ENCODE data around the gene KRTAP10-8. TPM values are rescaled to one million over a fixed set of nuclear protein-coding genes. Genes with fewer than 3 reads are reported as not detected.

The KRTAP10-8 gene
- total RNA-seq, 1 donor from 2014 or later = not detected

DNA sequence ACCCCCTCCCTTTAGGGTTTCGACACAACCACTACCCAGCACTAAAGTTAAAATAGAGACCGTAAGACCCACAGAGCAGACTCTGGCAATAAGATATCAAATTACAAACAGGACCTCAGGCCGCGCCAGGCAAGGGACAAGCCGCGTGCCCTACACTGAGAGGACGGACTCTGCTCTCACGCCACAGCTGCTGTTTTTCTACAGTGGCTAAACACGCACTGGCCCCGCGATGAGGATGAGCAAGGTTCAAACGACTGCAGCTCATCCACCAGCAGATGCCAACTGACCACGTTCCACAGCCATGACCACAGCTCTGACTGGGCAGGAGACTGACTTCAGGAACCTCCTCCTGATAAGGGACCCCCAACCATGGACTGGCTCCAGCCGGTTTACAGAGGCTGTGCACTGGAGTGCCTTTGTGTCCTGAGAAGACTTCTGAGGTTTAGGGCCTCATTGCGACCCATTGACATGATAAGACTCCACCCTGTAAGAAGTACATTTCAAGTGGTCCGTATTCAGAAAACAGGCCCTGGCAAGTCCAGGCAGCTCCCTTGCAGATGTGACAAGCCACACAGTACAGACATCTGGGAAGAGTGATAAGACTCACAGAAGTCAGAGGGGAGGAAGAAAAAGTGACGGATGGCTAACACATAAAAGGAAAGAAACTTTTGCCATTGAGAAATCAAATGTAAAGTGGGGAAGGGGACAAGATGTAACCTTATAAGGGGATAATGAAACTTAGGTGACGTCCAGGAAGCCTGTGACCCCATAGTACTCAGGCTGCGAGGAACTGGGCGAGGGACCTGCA lies 18.1 kb upstream of the KRTAP10-8 start:
- Mint-ChIP-seq H3K36me3 (ENCODE audit: low read depth) (peaks cover 2% of the 10 kb centered on the region), H3K27ac (ENCODE audit: unreplicated experiment) (no peak overlapping the region), H3K4me1 (ENCODE audit: low read depth) (peaks cover 6% of the 10 kb centered on the region), H3K27me3 (ENCODE audit: low read depth) (peaks cover 64% of the 10 kb centered on the region), H3K9me3 (ENCODE audit: low read depth) (peaks cover 10% of the 10 kb centered on the region), H3K4me3 (ENCODE audit: unreplicated experiment) (no peak overlapping the region)
- TF ChIP-seq, protein P1, sequence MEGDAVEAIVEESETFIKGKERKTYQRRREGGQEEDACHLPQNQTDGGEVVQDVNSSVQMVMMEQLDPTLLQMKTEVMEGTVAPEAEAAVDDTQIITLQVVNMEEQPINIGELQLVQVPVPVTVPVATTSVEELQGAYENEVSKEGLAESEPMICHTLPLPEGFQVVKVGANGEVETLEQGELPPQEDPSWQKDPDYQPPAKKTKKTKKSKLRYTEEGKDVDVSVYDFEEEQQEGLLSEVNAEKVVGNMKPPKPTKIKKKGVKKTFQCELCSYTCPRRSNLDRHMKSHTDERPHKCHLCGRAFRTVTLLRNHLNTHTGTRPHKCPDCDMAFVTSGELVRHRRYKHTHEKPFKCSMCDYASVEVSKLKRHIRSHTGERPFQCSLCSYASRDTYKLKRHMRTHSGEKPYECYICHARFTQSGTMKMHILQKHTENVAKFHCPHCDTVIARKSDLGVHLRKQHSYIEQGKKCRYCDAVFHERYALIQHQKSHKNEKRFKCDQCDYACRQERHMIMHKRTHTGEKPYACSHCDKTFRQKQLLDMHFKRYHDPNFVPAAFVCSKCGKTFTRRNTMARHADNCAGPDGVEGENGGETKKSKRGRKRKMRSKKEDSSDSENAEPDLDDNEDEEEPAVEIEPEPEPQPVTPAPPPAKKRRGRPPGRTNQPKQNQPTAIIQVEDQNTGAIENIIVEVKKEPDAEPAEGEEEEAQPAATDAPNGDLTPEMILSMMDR (IDR thresholded peaks at IDR 0.05) = no peak
- no peak for DNase-seq (ENCODE audit: low spot score)

DNA sequence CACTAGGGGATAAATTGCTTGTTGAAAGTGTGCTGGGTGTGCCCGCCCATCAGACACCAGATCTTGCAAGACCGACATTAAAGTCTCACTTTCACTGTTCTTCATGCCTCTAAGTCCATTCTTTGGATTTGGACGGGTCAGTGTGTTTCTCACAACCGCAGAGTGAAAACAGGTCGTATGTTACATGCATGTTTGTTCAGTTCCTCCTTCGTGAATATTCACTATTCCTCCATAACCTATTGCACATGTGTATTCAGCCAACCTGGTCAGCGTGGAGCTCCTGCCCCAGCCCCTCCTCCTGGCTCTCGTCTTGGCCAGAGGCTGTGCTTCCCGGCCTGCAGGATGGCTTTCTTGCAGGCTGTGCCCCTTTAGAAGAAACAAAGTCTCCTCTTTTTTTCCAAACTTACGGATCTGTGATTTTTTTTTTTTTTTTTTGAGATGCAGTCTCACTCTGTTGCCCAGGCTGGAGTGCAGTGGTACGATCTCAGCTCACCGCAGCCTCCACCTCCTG lies 17.4 kb upstream of the KRTAP10-8 start:
- DNase-seq (ENCODE audit: low spot score) = no peak
- Mint-ChIP-seq H3K4me1 (ENCODE audit: low read depth) (peaks cover 6% of the 10 kb centered on the region), H3K27me3 (ENCODE audit: low read depth) (peaks cover 62% of the 10 kb centered on the region), H3K36me3 (ENCODE audit: low read depth) (peaks cover 3% of the 10 kb centered on the region), H3K4me3 (ENCODE audit: unreplicated experiment) (no peak overlapping the region), H3K9me3 (ENCODE audit: low read depth) (peaks cover 10% of the 10 kb centered on the region), H3K27ac (ENCODE audit: unreplicated experiment) (no peak overlapping the region)
- TF ChIP-seq, protein P1 (IDR thresholded peaks at IDR 0.05) = no peak

- H3K9me3 Mint-ChIP-seq (ENCODE audit: low read depth) = peaks cover 10% of the 10 kb centered on the region
- H3K36me3 Mint-ChIP-seq (ENCODE audit: low read depth) = peaks cover 3% of the 10 kb centered on the region
- peaks cover 6% of the 10 kb centered on the region for H3K4me1 Mint-ChIP-seq (ENCODE audit: low read depth)
- DNase-seq (ENCODE audit: low spot score) = no peak
- no peak overlapping the region for H3K4me3 Mint-ChIP-seq (ENCODE audit: unreplicated experiment)
- TF ChIP-seq, protein P1 (IDR thresholded peaks at IDR 0.05) = no peak
- no peak overlapping the region for H3K27ac Mint-ChIP-seq (ENCODE audit: unreplicated experiment)
- H3K27me3 Mint-ChIP-seq (ENCODE audit: low read depth) = peaks cover 63% of the 10 kb centered on the region
Observed at GRCh38 chr21:44595524-44595923, 16.4 kb upstream of the KRTAP10-8 start.

GRCh38 chr21:44596068-44596725 lies 15.7 kb upstream of the KRTAP10-8 start:
- Mint-ChIP-seq H3K9me3 (ENCODE audit: low read depth) (peaks cover 10% of the 10 kb centered on the region), H3K36me3 (ENCODE audit: low read depth) (peaks cover 3% of the 10 kb centered on the region), H3K4me3 (ENCODE audit: unreplicated experiment) (no peak overlapping the region), H3K27ac (ENCODE audit: unreplicated experiment) (no peak overlapping the region), H3K27me3 (ENCODE audit: low read depth) (peaks cover 68% of the 10 kb centered on the region), H3K4me1 (ENCODE audit: low read depth) (peaks cover 6% of the 10 kb centered on the region)
- no peak for DNase-seq (ENCODE audit: low spot score)
- TF ChIP-seq, protein P1 (IDR thresholded peaks at IDR 0.05) = no peak

DNA sequence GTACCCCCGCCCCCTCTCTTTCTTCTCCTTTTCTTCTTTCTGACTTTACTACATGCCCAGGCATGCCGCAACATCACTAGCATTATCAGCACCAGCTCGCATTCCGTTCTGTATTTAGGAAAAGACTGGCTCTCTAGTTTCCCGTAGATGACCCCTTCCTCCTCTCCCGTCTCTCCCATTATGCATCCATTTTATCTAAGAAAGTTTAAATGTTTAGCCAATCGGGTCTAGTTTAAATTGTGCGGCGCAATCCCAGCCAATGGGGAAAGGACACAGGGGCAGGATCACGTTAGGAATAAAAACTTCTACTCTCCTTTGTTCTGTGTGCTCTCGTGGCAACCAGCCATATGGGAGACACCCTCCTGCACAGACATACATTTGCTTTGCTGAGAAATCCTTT lies 13.8 kb upstream of the KRTAP10-8 start:
- TF ChIP-seq, protein P1 (IDR thresholded peaks at IDR 0.05) = no peak
- Mint-ChIP-seq H3K9me3 (ENCODE audit: low read depth) (peaks cover 10% of the 10 kb centered on the region), H3K4me3 (ENCODE audit: unreplicated experiment) (no peak overlapping the region), H3K36me3 (ENCODE audit: low read depth) (peaks cover 3% of the 10 kb centered on the region), H3K4me1 (ENCODE audit: low read depth) (peaks cover 6% of the 10 kb centered on the region), H3K27ac (ENCODE audit: unreplicated experiment) (no peak overlapping the region), H3K27me3 (ENCODE audit: low read depth) (peaks cover 66% of the 10 kb centered on the region)
- no peak for DNase-seq (ENCODE audit: low spot score)
